ENCODE data around the gene PPIL1.
"Not testable (repeated sequence)": the region's sequence is repeated elsewhere in the genome, so short reads cannot be mapped to it uniquely, and the experiment has no call there.

The PPIL1 gene

DNA sequence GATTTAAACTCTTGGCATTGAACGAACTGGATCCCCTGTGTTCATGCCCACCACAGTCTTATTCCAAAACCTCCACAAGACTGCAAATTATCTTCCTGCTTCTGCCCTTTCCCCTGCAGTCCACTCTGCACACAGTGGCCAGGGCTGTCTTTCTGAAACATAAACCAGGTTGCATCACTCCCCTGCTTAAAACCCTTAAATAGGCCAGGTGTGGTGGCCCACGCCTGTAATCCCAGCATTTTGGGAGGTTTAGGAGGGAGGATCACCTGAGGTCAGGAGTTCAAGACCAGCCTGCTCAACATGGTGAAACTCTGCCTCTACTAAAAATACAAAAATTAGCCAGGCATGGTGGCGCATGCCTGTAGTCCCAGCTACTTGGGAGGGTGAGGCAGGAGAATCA, 61.6 kb downstream of the PPIL1 start:
- DNase-seq: not testable (repeated sequence)

DNA sequence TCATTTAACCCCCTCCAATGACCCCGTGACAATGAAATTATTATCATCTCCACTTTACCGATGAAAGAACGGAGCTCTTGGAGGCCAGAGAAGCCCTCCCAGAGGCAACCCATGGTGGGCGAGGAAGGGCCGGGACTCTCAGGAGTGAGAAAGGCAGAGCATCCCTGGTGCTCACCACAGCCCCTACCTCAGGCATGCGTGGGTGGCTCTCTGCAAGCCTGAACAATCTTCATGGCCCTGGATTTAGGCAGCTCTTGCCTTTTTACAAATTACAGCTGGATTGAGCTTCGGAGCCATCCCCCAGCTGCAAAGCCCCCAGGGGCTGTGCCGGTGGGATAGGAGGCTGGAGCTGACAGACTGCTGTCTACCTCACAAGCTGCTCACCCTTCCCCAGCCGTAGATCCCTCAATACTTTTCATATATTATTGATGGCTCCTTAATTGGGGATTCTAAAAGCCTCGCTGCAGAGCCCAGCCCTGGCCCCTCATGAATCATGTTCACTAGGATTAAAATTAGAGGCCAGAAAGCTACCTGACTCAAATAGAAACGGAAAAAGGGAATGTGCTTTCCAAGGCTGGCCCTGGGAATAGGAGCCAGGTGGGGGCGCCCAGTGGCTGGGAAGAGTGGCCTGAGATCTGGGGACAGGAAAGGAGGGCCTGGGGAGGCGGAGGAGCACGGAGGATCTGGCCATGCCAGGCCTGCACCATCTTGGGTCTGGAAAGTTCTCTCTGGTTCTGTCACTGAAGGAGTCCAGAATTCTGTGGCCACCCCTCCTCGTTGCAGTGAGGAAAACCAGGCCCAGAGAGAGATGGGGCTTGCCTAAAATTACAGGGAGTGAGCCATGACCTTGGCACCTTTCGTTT, 64.4 kb downstream of the PPIL1 start:
- no peak for DNase-seq

DNA sequence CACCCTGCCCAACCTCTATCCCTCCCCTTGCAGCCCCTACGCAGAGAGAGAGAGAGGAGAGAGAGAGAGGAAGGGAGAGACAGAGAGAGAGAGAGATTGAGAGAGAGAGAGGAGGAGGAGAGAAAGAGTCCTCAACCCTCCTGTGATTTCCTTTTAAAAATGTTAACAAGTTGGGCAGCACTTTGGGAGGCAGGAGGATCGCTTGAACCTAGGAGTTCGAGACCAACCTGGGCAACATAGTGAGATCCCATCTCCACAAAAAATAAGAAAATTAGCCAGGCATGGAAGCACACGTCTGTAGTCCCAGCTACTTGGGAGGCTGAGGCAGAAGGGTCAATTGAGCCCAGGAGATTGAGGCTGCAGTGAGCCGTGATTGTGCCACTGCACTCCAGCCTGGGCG, 65.4 kb downstream of the PPIL1 start:
- DNase-seq: no peak

DNA sequence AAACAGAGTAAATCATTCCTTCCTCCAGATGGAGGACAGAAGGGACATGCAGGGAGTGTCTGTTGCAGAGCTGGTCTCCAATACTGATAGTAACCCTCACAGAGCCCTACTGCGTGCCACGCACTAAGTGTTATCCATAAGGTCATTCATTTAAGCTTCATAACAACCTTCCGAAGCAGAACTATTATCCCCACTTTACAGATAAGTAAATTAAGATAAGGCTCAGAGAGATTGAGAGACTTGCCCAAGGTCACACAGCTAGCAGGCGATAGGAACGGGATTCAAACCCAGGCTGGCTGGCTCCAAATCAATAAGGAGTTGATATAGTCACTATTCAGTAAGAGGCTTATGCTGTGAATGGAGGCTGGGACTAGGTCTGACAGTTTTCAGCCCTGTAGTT, 66.0 kb downstream of the PPIL1 start:
- DNase-seq: no peak

DNA sequence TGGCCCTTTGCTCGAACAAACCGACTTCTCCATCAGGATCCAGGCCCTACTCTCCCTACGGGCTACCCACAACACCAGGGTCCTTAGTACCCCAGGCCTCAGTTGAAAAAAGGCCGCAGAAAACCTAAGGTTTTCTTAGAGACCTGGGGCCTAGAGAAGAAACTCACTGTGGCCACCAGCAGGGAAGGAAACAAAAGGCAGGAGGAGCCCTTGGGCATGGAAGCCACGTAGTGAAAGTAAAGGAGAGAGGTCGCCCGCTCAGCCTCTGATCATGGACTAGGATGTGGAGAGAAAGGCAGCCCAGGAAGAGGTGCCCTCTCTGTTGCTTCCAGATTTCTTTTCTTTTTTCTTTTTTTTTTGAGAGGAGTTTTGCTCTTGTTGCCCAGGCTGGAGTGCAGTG, 66.9 kb downstream of the PPIL1 start:
- DNase-seq: no peak

DNA sequence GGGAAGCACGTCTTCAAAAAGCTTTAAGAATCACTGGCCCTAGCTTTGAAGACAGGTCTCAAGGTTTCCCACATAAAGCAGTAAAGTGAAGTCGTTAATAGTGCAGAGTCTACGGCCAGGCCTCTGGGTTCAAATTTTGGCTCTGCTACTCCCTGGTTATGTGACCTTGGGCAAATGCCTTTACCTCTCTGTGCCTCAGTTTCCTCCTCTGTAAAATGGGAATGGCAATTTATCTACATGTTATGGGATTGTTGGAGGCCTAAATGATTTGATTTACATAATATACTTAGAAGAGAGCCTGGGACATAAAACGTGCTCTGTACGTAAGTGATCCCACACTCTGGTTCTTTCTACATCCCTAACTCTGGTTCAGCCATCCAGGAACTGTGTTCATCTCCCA, 67.5 kb downstream of the PPIL1 start:
- DNase-seq: no peak

DNA sequence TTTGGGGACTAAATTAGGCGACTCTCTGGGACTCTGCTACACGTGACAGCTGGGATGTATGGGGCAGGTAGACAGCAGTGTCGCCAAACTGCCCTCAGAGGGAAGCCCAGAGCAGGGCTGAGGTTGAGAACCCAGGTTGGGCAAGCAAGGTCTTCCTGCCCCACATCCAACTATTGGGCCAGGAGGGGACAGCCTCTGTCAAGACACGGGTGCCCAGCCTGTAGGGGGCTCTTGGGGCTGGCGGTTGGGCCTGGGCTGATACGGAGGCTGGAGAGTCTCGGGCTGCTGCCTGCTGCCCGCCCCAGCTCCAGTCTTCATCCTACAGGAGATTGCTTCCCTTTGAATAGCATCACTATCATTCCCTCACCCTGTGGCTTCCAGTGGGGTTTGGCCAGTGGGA, 68.7 kb downstream of the PPIL1 start:
- no peak for DNase-seq

DNA sequence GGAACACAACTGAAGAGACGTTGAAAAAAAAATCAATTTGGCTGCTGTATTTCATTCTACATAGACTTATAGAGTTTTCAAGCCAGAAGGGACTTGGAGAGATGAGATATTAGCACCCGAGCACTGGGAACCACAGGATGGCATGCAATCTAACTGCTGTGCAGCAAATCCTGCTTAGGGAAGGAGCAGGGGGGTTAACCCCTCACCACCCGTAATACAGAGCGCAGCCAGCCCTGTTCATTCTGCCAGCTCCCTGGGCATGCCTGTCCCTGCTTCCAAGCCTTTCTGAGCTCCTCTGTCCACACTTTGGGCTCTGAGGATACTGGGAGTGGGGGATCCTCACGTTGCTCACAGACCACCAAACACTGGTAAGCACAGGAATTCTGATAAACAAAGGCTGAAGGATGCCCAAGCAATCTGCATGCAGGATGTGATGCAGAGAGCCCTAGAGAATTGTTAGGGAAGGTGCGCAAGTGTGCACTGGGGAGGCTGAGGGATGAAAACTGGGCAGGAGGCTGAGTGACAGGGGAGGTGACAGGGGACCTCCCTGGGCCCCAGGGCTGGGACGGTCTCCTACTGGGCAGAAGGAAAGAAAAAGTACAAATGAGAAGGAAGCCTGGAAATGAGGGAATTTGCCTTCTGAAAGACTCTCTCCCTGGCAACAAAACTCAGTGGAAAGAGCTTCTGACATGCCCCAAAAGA, 69.4 kb downstream of the PPIL1 start:
- no peak for DNase-seq
